Hematopoietic multipotent progenitor cell treated with erythropoietin and hydrocortisone succinate and interleukin-3 and kit ligand, for 6 days (in vitro differentiated cells): ENCODE results near the gene ZNF628.

ENCODE experiments used
- DNase-seq: peaks from one replicate; pipeline ENCODE4 v3.0.0-alpha.2; 2015

Gene ZNF628

GRCh38 chr19:55500368-55500952 is 24.0 kb downstream of the ZNF628 start:
- no peak for DNase-seq

DNA sequence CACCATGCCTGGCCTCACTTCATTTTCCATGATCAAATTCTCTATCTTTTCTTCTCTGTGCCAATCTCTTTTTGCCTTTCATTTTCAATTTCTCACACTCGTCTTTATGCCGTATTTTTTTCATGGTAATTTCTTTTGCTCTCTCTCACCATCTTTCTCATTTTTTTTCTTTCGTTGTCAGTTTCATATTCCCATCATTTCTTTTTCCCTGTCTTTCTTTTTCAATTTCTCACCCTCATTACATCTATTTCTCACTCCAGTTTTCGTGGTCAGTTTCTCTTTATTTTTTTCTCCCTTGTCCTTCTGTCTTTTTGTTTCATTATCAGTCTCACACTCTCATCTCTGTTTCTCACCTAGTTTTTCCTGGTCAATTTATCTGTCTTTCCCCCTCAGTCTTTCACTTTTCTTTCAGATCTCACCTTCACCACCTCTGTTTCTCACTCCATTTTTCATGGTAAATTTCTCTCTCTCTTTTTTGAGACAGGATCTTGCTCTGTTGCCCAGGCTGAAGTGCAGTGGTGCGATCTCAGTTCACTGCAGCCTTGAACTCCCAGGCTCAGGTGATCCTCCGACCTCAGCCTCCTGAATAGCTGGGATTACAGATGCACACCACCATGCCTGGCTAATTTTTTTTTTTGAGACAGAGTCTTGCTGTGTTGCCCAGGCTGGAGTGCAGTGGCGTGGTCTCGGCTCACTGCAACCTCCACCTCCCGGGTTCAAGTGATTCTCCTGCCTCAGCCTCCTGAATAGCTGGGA is 26.0 kb downstream of the ZNF628 start:
- no peak for DNase-seq

DNA sequence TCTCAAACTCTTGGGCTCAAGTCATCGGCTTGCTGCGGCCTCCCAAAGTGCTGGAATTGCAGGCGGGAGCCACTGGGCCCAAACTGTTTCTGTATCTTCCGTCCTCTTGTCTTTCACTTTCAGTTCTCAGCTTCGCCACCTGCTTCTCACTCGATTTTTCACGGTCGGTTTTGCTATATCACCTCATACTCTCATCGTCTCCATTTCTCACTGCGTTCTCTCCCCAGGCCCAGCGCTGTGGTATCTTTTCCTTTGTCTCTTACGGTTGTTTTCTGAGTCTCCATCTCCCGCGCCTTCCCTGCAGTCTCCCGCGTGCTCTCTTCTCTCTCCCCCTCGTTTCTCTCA is 26.7 kb downstream of the ZNF628 start:
- DNase-seq: no peak

DNA sequence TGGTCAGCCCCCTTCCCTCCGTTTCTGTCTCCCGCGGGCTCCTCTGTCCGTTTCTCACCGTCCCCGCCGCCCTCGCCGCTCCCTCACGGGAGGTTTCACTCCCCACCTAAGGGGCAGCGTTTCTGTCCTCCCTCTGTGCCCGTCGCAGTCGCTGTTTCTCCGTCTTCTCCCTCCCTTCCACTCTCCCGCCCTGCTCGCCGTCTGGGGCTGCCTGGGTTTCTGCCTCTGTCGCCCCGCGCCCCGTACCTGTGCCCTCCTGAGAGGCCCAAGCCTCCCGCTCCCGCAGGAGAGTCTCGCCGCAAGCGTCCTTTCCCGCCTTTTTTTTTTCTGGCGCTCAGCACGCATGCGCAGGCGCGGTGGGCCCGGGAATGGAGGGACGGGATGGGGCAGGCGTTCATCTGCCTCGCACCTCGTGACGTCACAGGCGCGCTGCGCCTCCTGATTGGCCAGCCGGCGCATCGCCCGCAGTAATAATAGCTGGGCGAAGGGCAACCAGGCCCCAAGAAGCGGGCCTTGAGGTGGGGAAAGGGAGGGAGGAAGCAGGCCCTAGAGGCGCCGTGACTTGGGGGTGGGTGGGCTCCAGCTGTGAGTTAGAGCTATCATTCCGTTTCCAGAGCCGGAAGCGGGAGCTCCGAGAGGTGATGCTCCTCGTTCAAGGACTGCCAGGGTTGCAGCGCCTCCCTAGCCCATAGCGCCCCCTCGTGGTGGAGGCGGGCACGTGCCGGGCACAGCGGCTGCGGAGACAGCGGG is 27.3 kb downstream of the ZNF628 start:
- DNase-seq: peak; percentile 96

- DNase-seq: no peak
These were observed 27.8 kb downstream of the ZNF628 start for GRCh38 chr19:55504252-55504603.

DNA sequence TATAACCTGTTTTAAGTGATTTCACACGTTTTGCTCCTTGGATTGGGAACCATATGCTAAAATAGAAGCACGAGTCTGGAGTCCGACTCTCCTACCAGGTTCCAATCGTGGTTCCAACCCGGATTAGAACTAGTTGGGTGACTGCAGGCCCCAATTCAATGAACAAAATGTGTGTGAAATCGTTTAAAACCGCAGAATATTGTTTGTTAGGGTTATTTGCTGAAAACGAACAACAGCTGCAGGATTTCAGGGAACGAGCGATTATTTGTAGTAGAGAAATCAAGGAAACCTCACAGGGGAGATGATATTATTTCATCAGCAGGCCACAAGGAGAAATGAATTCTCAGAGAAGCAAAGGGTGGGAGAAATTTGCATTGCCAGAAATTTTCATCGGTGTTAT is 28.6 kb downstream of the ZNF628 start:
- DNase-seq: no peak

GRCh38 chr19:55508120-55508519 is 31.7 kb downstream of the ZNF628 start:
- DNase-seq: no peak

DNA sequence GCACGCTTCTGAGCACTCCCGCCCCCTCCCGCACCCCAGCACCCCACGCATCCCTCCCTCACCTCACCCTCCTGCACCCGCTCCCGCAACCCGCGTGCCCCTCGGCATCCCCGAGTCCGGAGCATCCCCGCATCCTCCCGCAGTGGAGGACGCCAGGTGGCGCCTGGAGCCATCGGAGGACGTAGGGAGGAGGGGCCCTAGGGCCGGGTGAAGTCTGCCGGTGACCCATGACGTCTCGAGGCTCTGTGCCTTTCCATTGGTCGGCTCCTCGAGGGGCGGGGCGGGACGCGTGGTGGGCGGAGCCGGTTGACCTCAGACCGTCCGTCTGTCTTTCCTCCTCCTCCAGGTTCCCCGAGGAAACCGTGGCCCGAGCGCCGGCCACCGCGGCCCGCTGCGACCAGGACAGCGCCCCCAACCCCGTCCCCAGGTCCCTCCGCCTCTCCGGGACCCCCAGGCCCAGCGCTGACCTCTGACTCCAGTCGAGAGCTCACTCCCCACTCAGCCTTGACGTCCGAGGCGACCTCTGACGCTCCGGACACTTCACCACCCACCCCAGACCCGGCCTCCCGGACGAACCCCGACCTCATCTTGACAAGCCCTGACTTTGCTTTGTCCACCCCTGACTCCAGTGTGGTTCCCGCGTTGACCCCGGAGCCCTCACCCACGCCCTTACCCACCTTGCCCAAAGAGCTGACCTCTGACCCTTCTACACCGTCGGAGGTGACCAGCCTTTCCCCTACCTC is 40.6 kb downstream of the ZNF628 start:
- DNase-seq: peak; percentile 96

DNA sequence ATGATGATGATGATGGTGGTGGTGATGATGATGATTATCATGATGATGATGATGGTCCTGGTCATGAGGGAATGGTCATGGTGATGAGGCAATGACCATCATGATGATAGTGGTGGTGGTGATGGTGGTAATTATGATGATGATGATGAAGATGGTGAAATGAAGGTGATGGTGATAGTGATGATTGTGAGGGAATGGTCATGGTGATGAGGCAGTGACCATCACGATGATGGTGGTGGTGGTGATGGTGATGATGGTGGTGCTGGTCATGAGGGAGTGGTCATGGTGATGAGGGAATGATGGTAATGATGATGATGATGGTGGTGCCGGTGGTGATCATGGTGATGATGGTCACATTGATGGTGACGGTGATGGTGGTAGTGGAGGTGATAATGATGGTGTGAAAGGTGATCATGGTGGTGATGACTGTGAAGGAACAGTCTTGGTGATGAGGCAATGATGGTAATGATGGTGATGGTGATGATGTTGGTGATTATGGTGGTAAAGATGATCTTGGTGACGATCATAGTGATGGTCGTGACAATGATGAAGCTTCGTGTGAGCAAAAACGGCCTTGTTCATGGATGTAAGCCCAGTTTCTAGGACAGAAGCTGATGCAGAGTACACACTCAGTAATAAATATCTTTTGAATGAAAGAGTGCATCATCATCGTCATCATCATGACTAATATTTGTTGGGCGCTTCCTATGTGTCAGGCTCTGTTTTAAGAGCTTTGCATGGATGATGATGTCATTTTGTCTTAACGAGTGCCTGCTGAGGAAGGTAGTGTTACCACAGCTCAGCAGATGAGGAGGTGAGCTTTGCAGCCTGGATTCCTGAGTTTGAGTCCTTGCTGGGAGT is 43.3 kb downstream of the ZNF628 start:
- DNase-seq: no peak

DNA sequence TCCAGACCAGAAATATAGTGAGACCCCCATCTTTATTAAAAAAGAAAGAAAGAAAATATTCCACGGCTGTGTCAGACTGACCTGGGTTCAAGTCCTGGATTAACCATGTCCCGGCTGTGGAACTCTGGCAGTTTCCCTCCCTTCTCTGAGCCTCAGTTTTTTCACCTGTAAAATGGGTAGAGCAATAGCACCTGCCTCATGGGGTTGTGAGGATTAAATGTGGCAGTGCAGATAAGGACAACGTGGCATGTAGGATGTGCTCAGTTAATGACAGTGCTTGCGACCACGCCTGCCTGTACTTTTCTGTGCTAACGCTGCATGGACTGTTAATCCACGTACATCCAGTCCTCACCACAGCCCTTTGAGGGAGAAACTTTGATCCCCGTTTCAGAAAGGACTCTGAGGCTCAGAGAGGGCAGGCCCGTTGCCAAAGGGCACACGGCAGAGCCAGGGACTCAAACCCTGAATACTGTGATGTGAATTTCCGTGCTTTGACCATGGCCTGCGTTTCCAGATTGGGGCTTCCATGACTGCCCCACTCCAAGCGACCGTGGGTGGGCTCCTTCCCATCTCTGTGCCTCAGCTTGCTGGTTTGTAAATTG is 44.4 kb downstream of the ZNF628 start:
- peak; percentile 46 for DNase-seq

GRCh38 chr19:55525289-55526101 is 49.1 kb downstream of the ZNF628 start:
- no peak for DNase-seq

DNA sequence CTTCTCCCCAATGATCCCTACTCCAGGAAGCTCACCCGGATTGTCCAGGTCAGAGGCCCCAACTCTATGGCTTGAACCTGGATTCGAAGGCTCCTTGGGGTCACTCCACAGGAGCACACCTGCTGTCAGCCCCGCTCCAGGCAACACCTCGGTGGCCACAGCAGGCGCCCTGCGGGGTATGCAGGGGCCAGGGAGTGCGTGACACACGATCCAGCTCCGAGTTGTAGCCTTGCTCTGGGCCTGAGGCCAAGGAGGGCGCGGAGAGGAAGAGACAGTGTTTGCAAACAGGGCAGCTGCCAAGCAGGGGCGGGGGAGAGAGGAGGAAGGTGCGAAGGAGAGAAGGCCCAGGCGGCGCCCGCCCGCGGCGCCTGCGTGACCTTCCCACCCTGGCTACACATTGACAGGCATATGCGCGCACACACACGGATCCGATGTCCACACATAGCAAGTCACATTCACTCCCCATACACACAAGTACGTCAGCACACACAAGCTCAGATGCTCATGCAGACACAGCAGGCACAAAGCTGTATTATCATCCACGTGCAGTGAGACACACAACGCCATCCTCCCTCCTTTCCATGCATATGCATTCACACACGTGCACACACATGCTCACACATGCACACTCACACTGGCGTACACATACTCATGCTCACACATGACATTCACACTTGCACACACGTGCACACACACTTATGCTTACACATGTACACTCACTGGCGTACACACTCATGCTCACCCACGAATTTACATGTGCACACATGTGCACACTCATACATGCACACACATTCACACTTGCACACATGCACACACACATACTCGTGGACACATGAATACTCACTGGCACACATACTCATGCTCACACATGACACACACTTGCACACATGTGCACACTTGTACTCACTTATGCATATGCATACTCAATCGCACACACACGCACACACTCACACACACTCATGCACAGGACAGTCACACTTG is 50.1 kb downstream of the ZNF628 start:
- peak; percentile 63 for DNase-seq

DNA sequence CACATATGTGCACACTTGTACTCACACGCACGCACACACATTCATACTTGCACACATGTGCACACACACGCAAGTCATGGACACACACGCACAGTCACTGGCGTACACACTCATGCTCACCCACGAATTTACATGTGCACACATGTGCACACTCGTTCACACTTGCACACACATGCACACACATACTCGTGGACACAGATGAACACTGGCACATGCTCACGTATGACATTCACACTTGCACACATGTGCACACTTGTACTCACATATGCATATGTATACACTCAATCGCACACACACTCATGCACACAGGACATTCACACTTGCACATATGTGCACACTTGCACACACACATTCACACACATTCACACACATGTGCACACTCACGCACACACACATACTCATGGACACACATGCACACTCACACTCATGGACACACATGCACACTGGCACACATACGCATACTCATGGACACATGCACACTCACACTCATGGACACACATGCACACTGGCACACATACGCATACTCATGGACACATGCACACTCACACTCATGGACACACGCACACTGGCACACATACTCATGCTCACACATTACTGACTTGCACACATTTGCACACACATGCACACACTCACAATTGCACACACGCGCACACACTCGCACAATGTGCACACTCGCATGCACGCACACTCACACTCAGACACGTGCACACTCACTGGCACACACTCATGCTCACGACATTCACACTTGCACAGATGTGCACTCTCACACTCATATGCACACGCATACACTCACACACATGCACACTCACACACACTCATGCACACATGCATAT is 51.0 kb downstream of the ZNF628 start:
- no peak for DNase-seq

DNA sequence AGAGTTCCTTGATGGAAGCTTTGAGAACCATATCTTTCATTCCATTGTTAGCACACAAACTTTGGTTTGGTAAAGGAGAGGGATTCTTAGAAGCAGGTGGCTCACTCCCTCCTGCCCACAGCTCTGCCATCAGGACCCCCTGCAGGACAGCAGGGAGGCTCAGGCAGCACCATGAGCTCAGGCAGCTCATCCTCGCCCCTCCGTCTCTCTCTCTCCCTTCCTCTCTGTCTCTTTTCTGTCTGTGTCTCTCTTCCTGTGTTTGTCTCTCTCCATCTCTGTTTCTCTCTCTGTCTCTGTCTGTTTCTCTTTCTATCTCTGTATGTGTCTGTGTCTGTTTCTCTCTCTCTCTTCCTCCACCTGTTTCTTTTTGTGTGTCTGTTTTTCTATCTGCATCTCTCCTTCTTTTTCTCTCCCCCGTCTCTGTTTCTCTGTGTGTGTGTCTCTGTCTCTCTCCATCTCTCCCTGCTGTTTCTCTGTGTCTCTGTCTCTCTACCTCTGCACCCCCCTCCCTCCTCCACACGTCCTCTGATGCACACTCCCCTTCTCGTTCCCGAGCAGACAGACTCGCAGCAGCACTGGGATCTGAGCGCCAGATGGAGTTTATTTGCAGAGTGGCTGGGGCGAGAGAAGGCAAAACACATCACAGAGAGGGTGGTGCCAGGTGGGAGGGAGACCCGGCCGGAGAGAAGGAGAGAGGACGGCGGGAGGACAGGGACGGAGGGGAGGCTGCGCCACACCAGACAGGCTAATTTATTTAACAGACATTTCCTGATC is 51.8 kb downstream of the ZNF628 start:
- no peak for DNase-seq

DNA sequence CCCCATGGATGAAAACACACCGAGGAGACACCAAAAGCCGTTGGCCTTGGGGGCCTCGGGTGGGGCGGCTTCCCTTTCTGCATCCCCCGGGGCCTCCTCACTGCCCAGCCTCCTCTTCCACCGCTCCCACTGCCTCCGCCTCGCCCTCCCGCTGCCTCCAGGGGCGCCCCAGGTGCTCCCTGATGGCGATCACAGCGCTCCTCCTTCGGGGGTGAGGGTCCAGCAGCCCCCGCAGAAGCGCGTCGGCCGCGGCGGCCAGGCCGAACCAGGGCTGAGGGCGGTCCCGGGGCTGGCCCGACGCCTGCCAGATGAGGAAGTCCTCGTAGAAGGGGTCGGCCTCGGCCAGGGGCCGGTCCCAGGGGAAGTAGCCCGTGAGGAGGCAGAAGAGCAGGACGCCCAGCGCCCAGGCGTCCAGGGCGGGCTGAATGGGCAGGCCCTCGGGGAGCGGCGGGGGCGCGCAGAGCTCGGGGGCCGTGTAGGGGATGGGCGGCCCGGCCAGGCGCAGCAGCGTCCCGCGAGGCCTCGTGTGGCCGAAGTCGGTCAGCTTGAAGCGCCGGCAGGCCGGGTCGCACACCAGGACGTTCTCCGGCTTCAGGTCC is 53.3 kb downstream of the ZNF628 start:
- DNase-seq: no peak

- DNase-seq: no peak
These were observed 54.6 kb downstream of the ZNF628 start for GRCh38 chr19:55530996-55531395.
